Stimulated activated CD8-positive, alpha-beta memory T cell treated with anti-CD3 and anti-CD28 coated beads, Interleukin-15, amount 100 ng/mL, for 1 hour (primary cell): ENCODE measurements around the gene GFER.
A peak's percentile ranks its signal among the peaks of the same experiment; 100 is the strongest.
"Not testable (repeated sequence)": the region's sequence is repeated elsewhere in the genome, so short reads cannot be mapped to it uniquely, and the experiment has no call there.

Experiments used
- DNase-seq: peaks from one replicate; pipeline ENCODE4 v3.0.0-alpha.2; 2020; ENCODE audit warnings: low read depth

The GFER gene

DNA sequence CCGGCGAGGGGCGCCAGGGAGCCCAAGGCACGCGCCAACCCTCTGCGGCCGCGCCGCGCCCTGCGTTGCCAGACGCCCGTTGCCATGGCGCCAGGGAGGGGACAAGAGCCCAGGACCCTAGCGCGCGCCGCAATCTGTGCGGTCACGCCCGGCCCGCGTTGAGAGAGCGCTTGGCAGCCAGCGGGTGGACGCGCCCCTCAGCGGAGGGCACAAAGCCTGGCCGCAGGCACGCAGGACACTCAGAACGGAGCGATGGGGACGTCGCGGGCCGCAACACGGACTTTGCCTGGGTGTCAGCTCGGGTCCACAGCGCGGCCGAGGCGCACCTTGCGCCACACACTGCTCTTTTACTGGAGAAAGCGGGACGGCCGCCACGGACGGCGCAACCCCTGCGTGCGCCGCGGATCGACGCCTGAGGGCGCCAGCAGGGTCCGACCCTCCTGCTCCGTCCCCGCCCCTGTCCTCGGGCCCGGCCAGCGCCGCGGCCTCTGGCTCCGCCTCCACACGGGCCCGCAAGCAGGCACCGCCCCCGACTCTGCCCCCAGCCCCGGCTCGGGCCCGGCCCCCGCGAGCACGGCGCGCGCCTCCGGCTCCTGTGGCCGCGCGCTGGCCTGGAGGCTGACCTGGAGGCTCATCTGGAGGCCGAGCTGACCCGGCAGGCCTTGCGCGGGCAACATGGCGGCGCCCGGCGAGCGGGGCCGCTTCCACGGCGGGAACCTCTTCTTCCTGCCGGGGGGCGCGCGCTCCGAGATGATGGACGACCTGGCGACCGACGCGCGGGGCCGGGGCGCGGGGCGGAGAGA, at the start of gene GFER:
GFER (plus strand) TSS at position 650 of the 803 bp plus-strand sequence; CDS start at position 676, 26 bp downstream.
- DNase-seq, result no peak

DNA sequence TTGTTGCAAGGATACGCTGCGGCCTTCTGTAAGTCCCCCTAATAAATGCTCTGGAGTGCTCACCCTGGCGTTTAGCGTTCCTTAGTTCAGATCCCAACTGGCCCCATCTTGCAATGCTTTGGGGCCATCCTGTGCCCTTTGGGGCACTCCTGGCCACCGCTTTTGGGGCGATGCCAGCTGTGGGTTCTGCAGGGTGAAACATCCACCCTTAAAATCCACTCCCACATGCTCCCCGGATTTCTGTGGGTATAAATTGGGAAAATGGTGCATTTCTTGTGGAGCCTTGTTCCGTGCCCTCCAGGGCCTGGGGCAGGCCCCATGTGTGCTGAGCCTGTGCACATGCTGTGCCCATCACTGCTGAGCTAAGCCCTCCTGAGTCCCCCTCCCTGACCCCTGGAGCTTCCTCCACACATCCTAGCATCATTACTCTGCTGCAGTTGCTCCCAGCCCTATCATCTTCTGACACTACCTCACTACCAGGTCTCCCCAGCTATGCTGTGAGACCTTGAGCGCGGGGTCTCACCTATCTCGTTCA, 47.0 kb upstream of the GFER start:
- DNase-seq, result no peak

DNA sequence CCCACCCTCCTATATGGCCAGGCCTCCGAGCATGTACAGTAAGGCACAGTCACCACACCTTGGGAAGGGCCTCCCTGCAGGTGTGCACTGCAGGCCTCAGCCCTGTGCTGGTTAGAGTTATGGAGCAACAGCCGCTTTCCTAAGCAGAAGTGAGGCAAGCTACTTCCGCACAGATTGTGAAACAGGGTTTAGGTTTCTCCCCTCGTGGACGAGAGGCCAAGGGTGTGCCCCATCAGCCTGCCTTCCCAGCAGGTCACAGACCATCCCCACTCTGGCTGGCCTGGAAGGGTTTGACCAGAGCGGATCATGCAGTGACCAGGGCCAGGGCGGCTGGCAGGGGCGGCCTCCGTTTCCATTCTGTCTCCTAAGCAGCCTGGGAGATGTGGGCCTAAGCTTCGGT, 45.7 kb upstream of the GFER start:
- DNase-seq, result no peak

DNA sequence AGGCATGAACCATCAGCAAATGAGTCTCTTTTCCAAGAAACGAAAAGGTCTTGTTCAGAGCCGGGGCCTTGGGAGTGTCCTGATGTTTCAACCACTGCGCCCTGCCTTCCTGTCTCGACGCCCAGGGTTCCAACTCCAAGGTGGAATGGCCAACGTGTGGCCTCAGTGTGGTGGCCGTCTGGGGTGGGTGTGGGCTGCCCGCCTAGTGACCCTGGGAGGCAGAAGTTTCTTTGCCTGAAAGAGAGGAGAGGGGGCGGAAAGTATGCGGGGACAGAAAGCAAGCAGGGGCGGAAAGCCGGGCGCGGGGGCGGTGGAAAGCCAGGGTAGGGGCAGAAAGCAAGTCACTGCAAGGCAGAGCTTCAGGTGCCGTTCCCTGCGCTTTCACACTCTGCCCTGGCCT, 45.1 kb upstream of the GFER start:
- DNase-seq, result no peak

DNA sequence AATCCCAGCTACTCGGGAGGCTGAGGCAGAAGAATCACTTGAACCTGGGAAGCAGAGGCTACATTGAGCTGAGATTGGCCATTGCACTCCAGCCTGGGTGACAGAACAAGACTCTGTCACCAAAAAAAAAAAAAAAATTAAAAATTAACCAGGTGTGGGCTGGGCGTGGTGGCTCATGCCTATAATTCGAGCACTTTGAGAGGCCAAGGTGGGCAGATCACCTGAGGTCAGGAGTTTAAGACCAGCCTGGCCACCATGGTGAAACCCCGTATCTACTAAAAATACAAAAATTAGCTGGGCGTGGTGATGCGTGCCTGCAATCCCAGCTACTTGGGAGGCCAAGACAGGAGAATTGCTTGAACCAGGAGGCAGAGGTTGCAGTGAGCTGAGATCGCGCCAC, 44.2 kb upstream of the GFER start:
- DNase-seq, result not testable (repeated sequence)

DNA sequence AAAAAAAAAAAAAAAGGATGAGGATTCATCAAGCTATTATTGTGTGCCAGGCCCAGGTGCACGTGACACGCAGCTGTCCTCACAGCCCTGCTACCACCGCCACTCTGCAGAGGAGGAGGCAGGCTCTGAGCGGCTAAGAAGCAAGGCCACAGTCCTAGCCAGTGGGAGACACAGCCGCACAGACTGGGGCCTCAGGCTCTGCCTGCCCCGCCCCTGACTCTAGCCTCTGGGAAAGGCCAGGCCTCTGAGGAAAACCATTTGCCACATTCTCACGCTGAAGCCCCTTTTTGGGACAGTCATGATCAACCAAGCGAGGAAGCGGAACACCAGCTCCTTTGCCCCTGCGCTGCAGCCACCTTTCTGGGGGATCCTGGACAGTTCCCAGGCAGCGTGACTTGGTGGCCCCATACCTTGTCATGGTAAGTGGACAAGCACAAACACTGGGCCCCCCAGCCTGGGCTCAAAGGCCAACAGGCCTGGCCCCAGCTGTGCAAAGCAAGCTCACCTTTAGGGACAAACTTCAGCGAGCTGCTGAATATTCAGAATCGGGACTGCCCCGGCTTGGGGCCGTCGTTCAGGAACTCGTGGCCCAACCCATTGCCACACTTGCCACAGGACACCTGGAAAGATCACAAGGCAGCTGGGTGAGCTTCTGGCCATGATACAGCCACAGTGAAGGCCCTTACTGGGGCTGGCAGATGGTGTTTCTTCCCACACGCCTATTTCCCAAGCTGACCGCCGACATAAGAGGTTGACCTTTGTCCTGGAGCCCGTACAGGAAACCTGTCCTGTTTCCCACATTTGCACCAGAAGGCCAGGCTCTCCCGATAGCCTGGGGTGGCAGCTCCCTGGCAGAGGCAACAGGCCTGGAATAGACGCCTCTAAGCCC, 43.5 kb upstream of the GFER start:
- no peak for DNase-seq

DNA sequence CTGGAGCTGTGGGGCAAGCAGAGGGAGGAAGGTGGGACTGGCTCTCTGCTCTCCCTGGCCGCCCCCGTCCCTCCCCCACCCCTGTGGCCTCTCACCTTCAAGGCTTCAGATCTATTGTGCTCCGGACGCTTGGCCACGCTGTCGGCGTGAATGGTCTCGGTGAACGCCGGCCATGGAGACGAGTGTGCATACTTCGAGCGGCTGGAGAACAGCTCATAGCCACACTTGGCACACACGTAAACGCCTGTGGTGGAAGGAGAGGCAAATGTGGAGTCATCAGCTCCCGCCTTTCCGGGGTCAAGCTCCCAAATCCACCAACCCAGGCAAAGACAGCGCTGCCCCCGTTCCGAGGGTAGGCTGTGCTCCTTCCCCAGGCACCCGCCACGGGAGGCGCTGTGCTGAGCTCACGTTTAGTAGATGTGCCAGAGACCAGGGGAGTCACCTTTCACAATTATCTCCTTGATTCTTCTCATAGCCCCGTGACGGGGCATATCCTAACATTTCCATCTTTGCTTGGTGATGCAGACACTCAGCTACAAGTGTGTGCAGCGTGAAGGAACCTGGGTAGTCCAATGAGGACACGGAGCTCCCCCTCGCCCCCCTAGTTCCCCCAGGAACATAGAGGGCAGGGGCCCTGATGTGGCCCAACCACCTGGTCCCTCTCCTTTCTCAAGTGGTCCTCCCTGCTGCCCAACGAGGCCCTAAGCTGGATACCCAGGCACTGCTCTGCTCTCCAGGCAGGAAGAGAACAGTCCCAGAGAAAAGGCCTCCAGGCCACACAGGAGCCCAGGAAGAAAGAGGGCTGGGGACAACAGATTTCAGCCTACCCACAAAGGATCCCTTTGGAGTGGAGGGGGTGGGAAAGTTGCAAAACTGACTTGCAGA, 42.6 kb upstream of the GFER start:
- DNase-seq, result no peak

DNA sequence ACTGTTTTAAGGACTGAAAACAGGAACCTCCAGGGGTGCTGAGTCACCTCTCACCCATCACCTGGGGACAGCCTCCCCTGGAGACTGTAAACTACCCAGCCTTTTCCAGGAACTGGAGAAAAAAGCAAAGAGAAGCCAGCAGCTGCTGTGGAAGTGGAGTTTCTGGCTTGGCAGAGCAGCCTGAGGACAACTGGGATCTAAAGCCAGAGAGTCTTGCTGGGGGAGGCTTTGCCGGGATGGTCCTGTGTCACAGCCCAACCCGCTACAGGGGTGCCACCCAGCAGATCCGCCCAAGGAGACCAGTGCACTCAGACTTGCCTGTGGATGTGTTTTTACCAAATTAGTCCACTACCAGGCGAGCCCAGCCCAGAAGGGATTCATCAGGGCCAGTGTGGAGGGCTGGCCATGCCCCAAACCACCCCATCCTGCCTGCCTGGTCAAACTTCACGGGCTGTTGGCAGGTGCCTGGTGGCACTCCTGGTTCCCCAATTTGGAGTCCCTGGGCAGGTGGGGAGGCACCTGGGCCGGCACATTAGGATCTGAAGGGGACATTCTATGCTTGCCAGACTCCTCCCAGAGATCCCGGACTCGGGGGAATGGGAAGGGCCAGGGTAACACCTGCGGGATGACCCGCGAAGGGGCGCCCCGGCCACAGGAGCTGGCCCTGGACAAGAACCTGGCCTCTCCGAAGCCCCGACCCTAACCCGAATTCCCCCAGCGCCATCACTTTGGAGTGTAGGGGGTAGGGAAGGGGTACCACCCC, 41.8 kb upstream of the GFER start:
- DNase-seq, result no peak

DNA sequence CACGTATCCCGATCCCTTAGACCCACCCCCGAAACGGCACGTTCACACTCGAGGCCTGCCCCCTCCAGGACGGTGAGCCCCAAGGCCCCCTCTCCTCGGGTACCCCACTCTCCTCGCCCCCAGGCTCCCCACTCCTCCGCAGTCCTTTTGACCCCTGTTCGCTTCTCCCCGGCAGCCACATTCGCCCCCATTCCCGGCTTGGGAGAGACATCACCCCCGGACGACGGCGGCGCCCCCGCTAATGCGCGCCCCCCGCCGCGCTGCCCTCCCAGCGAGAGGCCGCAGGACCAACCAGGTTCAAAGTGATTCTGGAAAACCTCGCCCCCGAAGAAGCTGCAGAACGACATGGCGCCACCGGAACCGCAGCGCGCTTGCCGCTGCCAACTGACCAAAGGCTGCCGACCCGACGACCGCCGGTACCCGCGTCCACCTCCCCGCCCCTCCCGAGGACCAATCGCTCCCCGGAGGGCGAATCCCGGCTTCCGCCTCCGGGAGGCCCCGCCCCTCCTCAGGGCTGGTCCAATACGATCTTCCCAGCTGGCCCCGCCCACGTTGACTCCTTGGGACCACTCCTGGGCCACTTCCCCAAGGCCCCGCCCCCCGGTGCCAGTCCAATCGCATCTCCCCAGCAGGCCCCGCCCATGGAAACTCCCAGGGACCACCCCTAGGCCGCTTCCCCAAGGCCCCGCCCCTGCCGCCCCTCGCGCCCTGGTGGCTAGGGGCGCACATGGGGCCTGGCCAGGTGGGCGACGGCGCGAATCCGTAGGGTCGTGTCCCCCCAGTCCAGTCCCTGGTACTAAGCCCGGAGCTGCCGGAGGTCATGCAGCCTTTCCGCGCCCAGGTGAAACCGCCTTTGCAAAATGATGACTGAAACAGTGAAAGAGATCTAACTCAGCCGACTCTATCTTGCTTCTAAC, 40.9 kb upstream of the GFER start, which contains the start of gene MSRB1:
MSRB1 (minus strand) TSS at position 390 of the 917 bp plus-strand sequence; CDS start at position 347, 43 bp downstream.
- peak; percentile 97 for DNase-seq

DNA sequence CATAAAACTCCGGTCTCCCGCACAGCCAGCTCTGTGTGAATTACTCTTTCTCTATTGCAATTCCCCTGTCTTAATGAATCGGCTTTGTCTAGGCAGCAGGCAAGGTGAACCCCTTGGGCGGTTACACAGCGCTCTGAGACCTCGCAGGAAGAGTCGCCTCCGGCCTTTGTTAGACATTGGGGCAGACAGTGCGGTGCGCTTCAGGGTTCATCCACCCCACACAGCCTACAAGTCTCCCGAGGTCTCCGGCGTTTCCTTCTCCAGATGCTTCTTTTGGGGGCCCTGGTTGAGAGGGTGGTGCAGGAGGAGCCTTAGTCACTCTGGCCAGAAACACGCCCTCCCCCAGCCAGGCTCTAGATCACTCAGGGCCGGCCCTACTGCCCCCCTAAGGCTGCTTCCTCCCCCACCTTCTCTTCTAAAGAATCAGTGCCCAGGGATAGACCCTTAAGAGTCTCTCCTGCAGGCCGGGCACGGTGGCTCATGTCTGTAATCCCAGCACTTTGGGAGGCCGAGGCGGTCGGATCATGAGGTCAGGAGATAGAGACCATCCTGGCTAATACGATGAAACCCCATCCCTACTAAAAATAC, 39.3 kb upstream of the GFER start:
- DNase-seq, result no peak

DNA sequence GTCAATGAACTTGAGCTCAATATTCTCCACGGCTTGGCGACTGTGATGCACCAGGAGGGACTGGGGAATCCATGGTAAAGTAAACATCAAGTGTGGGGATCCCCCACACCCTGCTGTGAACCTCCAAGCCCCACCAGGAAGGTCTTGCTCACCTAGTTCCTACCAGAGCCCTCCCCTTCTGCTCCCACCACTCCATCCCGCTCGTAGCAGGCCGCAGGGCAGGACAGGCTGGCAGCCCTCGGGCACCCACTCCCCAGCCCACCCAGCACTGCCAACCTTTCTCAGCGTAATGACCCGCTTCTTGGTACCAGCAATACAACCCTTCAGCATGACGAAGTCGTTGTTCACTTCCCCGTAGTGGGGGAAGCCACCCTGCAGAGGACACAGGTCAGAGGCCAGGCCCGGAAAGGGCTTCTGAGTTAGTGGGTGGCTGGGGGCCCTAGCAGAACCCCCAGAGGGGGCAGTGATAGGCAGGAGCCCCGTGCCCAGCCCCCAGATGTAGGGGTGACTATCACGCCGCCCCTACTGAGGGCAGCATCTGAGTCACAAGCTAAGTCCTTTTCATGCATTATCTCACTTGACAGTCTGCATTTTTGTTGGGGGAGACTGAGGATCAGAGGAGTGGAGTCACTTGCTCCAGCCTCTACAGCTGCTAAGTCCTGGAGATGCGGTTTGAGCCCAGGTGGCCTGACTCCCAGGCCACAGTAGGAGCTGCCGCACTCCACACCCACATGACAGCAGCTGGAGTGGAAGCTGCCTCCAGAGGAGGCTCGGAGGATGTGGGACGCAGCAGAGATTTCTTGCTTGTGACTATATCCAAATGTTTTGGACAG, 38.2 kb upstream of the GFER start:
- DNase-seq, result no peak

DNA sequence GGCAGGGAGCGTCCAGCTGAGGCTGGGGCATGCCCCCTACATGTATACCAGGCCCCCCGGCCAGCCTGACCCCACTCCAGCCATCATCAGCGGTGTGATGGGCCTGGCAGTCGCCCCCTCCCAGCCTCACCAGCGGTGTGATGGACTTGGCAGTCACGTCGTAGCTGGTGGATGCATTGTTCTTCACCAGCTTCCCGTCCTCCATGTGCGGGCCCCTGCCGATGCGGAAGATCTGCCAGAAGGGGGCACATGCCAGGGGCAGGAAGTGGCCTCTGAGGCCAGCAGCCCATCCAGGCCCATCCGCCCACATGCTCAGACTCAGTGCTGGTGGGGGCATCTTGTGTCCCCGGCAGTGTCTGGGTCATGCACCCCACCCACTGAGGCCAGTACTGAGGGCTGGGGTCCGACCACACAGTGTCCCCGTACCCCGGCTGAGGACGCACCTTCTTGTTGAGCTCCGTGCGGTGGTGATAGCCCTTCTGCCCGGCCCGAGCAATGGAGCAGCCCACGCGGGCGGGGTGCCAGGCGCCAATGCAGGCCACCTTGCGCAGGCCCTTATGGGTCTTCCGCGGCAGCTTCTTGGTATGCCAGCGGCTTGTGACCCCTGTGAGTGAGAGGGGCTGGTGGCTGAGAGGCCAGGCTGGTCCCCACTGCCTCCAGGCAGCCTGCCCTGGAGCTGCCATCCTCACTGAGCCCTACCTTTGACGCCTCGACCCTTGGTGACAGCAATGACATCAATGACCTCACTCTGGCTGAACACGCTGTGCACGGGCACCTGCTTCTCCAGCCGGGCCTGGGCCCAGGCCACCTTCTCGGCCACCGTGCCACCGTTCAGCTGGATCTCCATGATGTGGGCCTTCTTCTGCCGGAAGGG, 37.3 kb upstream of the GFER start:
- DNase-seq, result no peak

DNA sequence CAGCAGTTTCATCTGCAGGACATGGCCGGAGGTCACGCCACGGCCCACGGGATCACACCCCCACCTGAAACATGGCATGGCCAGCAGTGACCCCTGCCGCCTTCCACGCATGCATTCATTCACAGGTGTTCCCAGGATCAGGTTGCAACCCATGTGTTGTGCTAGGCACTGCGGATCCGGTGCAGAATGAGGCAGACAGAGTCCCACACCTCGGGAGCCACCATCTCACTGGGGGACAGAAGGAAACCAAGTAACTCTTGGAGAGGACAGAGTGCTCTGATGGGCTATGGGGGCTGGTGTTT, 36.7 kb upstream of the GFER start:
- DNase-seq, result no peak

DNA sequence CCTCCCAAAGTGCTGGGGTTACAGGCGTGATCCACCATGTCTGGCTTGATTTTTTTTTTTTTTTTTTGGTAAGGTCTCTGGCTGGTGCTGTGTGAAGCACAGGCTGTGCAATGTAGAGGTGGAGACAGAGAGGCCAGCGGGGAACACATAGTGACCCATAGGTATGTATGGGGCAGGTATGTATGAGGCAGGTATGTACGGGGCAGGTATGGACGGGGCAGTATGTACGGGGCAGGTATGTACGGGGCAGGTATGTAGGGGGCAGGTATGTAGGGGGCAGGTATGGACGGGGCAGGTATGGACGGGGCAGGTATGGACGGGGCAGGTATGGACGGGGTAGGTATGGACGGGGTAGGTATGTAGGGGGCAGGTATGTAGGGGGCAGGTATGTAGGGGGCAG, 34.5 kb upstream of the GFER start:
- no peak for DNase-seq

DNA sequence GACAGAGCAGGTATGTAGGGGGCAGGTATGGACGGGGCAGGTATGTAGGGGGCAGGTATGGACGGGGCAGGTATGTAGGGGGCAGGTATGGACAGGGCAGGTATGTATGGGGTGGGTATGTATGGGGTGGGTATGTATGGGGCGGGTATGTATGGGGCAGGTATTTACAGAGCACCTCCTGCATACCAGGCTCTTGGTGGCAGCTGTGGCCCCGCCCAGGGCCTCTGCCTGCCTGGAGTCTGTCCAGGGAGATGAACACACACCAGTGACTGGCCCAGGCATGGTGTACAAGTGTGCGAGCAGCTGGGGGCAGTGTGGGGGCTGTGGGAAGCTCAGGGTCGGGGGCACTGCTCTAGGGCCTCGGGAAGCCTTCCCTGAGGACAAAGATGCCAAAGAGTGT, 33.9 kb upstream of the GFER start:
- no peak for DNase-seq

DNA sequence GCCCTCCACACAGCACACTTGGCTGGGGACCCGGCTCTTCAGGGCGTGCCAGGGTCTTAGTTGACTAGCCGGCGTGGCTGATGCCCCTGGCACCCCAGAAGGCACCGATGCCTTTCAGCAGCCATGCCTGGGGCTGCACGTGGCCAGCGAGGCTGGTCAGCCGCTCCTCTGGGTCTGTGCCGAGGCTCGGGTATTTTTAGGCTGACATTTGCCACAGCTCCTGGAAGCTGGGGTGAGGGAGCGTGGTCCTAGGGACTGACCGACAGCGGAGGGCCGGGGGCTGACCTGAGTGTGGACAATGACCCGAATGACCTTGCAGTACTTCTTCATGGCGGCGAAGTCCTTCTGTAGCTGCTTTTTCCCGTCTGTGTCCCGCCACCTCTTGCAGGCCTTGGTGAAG, 33.4 kb upstream of the GFER start:
- DNase-seq, result no peak

DNA sequence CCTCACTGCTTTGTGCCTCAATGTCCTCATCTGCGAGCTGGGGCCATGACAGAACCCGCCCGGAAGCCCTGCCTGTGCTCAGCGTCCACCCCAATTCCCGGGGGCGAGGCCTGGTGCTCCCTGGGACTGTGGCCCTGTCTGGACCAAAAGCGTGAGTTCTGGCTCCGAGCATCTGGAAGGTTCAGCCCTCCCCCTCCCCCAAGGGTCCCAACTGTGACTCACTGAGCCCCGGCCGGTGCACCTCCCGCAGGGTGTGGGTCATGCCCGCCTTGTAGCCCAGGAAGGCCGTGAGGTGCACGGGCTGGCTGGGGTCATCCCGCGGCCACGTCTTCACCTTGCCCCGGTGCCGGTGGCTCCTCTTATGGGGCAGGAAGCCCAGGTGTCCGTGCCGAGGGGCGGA, 30.3 kb upstream of the GFER start:
- no peak for DNase-seq
